Activated CD8-positive, alpha-beta T cell treated with anti-CD3 and anti-CD28 coated beads for 36 hours (primary cell): ENCODE data around the gene RFX1. TPM values are rescaled to one million over a fixed set of nuclear protein-coding genes. Genes with fewer than 3 reads are reported as not detected.

Source experiments
- ATAC-seq: fragments of 200-7000 bp; cut with Tn5 transposase; one replicate; pipeline ENCODE4 v1.10.0; 2021; ENCODE audit warnings: mild to moderate bottlenecking, moderate library complexity
- CTCF ChIA-PET: fragments of 350-600 bp; sonication (Branson Sonifier 250); formaldehyde crosslinking; loops from one replicate; lab custom pipeline; 2021; ENCODE audit warnings: antibody characterized with exemption; lab: Charles Lee
- POLR2A ChIA-PET: fragments of 350-600 bp; sonication (Branson Sonifier 250); formaldehyde crosslinking; loops from one replicate; lab custom pipeline; 2021; ENCODE audit warnings: antibody characterized with exemption; lab: Charles Lee
- DNase-seq: peaks from one replicate; pipeline ENCODE4 v3.0.0-alpha.2; 2020
- H3K27ac Mint-ChIP-seq: one replicate; pipeline ENCODE4 v1.8.0; 2021; ENCODE audit warnings: mild to moderate bottlenecking, mixed read lengths
- H3K27me3 Mint-ChIP-seq: one replicate; pipeline ENCODE4 v1.8.0; 2021; ENCODE audit warnings: mixed read lengths
- H3K36me3 Mint-ChIP-seq: one replicate; pipeline ENCODE4 v1.8.0; 2021; ENCODE audit warnings: low read depth, mixed read lengths
- H3K4me1 Mint-ChIP-seq: one replicate; pipeline ENCODE4 v1.8.0; 2021; ENCODE audit warnings: low read depth, mixed read lengths
- H3K4me3 Mint-ChIP-seq: one replicate; pipeline ENCODE4 v1.8.0; 2021; ENCODE audit warnings: mild to moderate bottlenecking, moderate library complexity, mixed read lengths
- H3K9me3 Mint-ChIP-seq: one replicate; pipeline ENCODE4 v1.8.0; 2021; ENCODE audit warnings: mixed read lengths
- CTCF ChIP-seq: fragments of 200-600 bp; IDR thresholded peaks from one replicate; pipeline ENCODE4 v1.8.0; 2022; ENCODE audit warnings: antibody characterized with exemption, mild to moderate bottlenecking
- intact Hi-C: fragments of 100-400 bp; cut with micrococcal nuclease; formaldehyde crosslinking; loops from one replicate; pipeline ENCODE4 v1.10.0; 2022
- total RNA-seq, 2 experiments: library from RNA; stranded (reverse); gene quantifications; one replicate each; pipeline ENCODE4 v1.2.3, GENCODE V29; 2021

Gene RFX1
- 10 to 100 TPM; 13.3 to 14.1 TPM for total RNA-seq

- Mint-ChIP-seq H3K27me3 (no peaks in the 10 kb centered on the region), H3K27ac (peak within 1 kb of the TSS; percentile 98), H3K4me3 (peak within 1 kb of the TSS; percentile 88), H3K36me3 (no peaks in the 10 kb centered on the region), H3K9me3 (no peaks in the 10 kb centered on the region), H3K4me1 (peaks cover 38% of the 10 kb centered on the region)
- no peak for TF ChIP-seq CTCF
- DNase-seq (peak; percentile 100), ATAC-seq (peak; percentile 80)
- ChIA-PET POLR2A (interaction anchor here (0.6 to 9.9 kb wide), 7 partner anchors 13 to 130 kb away, joined by 3 to 96 read pairs (median 5); partner anchors contain the start of gene IL27RA), CTCF (interaction anchor here (1.0 to 1.7 kb wide), 3 partner anchors 25 to 75 kb away, joined by 3 to 10 read pairs (median 4); partner anchors contain the start of gene IL27RA)
- intact Hi-C loops, result no loop called here
These were observed at the start of gene RFX1 for GRCh38 chr19:14006085-14006765. Gene RFX1, minus strand, starts transcription at chr19:14006320. Its CDS starts 12,477 bp downstream, at chr19:13993843.

- TF ChIP-seq CTCF, result no peak
- Mint-ChIP-seq H3K9me3 (no peaks in the 10 kb centered on the region), H3K4me3 (no peak overlapping the region), H3K27me3 (peaks cover 27% of the 10 kb centered on the region), H3K36me3 (peaks cover 18% of the 10 kb centered on the region), H3K4me1 (peaks cover 16% of the 10 kb centered on the region), H3K27ac (no peak overlapping the region)
- POLR2A ChIA-PET, result interaction anchor here (1.1 kb wide), 1 partner anchor 176 kb away, joined by 4 read pairs; no protein-coding TSS in a partner anchor
- no peak for ATAC-seq
- DNase-seq, result no peak
- intact Hi-C loops, result no loop called here
- CTCF ChIA-PET, result interaction anchor here (1.2 to 7.0 kb wide), 2 partner anchors 16 to 20 kb away, joined by 3 to 86 read pairs; partner anchors contain the start of gene MISP3
These were observed 49.3 kb upstream of the RFX1 start for GRCh38 chr19:14055396-14055795.

- ChIA-PET CTCF (interaction anchor here (0.9 kb wide), 1 partner anchor 179 kb away, joined by 3 read pairs; no protein-coding TSS in a partner anchor), POLR2A (interaction anchor here (0.8 to 1.1 kb wide), 2 partner anchors 100 to 175 kb away, joined by 3 to 4 read pairs; no protein-coding TSS in a partner anchor)
- H3K4me1 Mint-ChIP-seq, result peaks cover 16% of the 10 kb centered on the region
- peaks cover 24% of the 10 kb centered on the region for H3K36me3 Mint-ChIP-seq
- H3K27ac Mint-ChIP-seq, result no peak overlapping the region
- no peak for TF ChIP-seq CTCF
- H3K9me3 Mint-ChIP-seq, result no peaks in the 10 kb centered on the region
- no peak for DNase-seq
- no peak for ATAC-seq
- H3K4me3 Mint-ChIP-seq, result no peak overlapping the region
- intact Hi-C loops, result no loop called here
- H3K27me3 Mint-ChIP-seq, result peaks cover 22% of the 10 kb centered on the region
These were observed 48.6 kb upstream of the RFX1 start for GRCh38 chr19:14054721-14055120.

- no peak for DNase-seq
- no peak for ATAC-seq
- H3K9me3 Mint-ChIP-seq, result no peaks in the 10 kb centered on the region
- no peak overlapping the region for H3K4me3 Mint-ChIP-seq
- ChIA-PET CTCF (interaction anchor here (0.9 kb wide), 1 partner anchor 179 kb away, joined by 3 read pairs; no protein-coding TSS in a partner anchor), POLR2A (interaction anchor here (0.8 to 1.1 kb wide), 2 partner anchors 99 to 175 kb away, joined by 3 to 4 read pairs; no protein-coding TSS in a partner anchor)
- intact Hi-C loops, result no loop called here
- peaks cover 18% of the 10 kb centered on the region for H3K27me3 Mint-ChIP-seq
- peaks cover 27% of the 10 kb centered on the region for H3K36me3 Mint-ChIP-seq
- no peak for TF ChIP-seq CTCF
- no peak overlapping the region for H3K27ac Mint-ChIP-seq
- peaks cover 16% of the 10 kb centered on the region for H3K4me1 Mint-ChIP-seq
These were observed 48.0 kb upstream of the RFX1 start for GRCh38 chr19:14054099-14054498.
